Measurements from ENCODE around the gene SPATC1L. TPM values are rescaled to one million over a fixed set of nuclear protein-coding genes. Genes with fewer than 3 reads are reported as not detected.

Gene SPATC1L
- total RNA-seq, 1 experiment from 2014 or later = 6.2 TPM

DNA sequence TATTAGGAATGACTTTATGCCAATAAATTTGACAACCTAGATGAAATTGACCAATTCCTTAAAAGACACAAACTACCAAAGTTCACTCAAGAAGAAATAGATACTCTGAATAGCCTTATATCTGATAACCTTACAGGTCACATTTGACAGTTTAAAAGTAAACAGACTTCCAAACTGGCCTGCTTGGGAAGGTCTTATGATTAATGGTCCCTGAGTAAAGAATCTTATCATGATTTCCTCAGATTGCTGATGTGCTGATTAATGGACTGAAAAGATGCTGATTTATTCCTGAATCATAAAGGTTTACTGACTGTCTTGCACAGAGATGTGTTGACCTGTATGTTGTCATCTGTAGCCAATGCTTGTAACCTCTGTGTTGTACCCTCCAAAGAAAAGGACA lies 19.2 kb downstream of the SPATC1L start:
- no peak for DNase-seq (ENCODE audit: extremely low read depth, low read depth)

DNA sequence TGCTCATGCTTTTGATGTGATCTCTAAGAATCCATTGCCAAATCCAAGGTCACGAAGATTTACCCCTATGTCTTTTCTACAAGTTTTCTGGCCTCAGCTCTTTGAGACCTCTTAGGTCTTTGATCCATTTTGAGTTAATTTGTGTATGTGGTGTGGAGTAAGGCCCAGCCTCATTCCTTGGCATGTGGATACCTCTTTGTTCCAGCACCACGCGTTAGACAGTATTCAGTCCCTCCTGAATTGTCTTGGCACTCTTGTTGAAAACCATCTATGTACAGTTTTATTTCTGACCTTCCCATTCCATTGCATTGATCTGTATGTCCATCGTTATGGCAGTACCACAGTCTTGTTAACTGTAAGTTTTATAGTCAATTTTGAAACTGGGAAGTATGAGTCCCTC lies 20.9 kb downstream of the SPATC1L start:
- no peak for DNase-seq (ENCODE audit: extremely low read depth, low read depth)

DNA sequence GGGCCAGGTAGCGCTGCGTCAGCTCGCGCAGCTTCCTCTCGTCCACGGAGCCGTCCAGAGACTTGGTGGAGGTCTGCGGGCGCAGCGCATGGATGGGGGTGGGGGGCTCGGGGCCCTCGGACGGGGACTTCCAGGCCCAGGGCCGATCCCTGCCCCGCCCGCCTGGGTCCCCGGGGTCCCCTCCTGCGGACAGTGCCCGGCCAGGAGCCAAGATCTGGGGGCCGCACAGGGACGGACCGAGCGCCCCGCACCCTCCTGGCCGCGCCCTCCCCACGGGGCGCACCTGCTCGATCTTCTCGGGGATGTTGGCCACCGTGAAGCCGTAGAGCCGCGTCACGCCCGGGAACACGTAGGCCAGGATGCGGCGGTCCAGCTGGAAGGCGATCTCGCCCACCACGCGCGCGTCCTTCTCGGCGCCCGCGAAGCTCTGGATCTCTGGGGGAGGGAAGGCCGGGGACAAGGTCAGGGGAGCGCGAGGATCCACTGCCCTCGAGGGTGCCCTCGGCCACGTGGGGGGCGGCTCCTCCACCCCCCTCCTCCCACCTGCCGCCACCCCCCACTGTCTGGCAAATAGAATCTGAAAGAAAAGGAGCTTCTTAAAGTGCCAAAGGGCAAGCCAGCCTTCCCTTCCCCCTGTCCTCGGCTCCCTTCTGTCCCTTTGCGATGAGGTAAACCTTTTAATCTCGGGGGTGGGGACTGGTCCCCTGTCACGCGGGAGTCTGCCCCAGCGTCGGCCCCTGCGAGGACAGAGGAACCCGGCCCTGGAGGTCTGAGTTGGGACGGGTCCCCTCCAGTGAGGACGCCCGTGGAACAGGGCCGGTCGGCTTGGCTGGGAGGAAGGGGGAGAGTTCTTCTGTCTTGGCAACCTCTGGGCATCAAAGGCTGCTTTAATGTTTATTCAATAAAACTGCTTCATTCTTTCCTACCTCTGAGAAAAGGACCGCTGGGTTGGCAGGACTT lies 22.3 kb downstream of the SPATC1L start:
- no peak for DNase-seq (ENCODE audit: extremely low read depth, low read depth)

DNA sequence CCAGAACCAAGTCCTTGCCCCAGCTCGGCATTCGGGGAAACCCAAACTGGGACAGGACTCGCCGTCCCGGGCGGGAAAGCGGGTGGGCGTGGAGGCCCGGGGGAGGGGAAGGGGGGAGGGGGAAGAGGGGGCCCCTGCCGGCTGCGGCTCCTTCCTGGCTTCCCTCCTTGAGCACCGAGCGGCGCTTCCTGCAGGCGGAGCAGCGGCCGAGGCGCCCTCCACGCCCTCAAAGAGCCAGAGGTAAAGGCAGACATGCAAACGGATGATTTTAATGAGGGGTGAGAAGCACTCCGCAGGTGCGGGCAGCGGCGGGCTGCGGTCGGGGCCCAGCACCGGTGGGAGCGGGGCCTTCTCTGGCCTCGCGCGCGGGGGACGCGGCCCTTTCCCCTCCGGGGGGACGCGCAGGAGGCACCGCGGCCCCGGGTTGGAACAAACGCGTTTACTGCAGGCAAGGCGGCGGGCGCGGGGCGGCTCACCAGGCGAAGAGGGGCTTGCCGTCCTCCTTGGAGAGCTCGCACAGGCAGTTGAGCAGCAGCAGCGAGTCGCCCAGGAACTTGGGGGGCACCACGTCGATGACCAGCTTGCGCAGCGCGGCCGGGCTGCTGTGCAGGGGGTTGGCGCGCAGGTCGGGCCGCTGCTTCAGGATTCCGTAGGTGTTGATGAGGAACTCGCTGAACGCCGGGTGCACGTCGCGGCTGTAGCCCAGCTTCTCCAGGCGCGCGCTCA lies 23.2 kb downstream of the SPATC1L start:
- no peak for DNase-seq (ENCODE audit: extremely low read depth, low read depth)

DNA sequence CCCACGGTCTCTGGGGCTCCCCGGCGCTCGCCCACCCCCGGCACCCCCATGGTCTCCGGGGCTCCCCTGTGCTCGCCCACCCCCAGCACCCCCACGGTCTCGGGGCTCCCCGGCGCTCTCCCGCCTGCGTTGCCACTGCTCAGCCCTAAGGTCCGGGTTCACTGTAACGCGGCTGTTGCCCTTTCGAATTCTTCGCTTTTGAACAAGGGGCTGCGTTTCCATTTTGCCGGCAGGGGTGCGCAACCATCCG lies 23.7 kb downstream of the SPATC1L start:
- DNase-seq (ENCODE audit: extremely low read depth, low read depth) = no peak

DNA sequence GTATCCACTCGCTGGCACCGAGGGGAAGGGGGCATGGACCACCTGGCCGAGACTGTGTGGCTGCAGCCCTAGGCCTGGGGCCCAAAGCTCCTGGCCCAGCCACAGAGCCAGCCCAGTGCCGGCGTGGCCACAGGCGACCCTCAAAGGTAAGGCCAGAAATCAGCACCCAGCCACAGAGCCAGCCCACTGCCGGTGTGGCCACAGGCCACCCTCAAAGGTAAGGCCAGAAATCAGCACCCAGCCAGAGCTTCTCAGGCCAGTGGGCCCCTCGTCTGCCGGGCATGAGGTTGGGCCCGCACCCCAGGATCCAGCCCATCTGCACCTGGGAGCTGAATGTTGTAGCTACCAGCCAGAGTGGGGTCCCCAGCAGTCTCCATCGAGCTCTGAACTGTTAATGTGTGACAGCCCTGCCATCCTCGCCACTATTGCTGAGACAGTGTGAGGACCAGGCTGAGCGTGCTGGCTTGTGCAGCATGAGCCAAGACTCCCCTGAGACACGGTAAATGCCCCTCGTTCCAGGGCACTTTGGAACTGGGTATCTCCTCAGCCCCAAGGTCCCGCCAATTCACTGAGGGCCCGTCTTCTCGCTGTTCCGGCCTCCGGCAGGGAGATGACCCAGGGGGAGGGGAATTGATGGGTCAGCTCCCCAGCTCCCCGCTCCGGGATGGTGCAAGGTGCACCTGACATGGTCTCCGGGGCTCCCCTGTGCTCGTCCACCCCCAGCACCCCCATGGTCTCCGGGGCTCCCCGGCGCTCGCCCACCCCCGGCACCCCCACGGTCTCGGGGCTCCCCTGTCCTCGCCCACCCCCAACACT lies 24.2 kb downstream of the SPATC1L start:
- no peak for DNase-seq (ENCODE audit: extremely low read depth, low read depth)

DNA sequence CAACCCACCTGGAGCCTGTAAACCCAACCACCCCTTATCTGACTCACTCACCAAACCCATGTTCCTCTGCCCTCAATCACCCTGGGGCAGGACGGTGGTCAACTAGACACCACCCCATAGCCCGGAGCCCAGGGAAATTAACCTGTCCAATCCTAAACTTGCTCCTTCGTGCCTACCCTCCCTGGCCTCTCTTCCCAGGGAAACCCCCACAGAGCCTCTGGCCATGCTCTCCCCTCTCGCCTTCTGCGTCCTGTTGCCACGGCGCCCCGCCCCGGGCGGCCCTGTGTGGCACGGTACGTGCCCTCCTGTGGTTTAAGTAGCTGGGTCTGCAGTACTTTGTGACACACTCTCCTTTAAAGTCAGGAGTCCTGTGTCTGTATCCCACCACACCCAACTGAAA lies 24.9 kb downstream of the SPATC1L start:
- DNase-seq (ENCODE audit: extremely low read depth, low read depth) = no peak

DNA sequence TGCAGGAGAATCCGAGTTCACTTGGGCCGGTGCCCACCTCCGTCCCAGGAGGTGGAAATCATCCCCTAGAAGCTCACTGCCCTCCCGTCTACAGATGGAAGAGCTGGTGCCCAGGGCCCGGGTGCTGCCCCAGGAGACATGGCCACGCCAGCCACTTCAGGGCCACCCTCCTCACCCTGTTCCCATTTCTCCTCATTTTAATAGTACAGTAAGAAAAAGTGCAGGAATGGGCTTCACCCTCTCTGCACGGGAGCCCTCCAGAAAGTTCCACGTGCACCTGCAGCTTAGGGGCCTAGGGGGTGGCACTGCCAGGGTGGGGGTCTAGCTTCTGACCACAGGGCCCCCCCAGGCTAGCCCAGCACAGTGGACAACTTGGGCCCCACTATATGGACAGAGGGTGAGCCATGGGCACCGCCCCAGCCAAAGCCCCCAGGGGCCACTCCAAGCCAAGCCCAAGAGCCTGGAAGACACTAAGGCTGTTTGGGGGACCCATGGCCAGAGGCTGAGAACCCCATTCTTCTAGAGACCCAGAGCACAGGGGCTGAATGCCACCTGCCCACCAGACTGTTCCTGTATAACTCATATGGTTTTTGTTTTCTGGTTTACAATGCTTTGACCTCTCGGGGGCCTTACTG lies 25.5 kb downstream of the SPATC1L start:
- DNase-seq (ENCODE audit: extremely low read depth, low read depth) = no peak

DNA sequence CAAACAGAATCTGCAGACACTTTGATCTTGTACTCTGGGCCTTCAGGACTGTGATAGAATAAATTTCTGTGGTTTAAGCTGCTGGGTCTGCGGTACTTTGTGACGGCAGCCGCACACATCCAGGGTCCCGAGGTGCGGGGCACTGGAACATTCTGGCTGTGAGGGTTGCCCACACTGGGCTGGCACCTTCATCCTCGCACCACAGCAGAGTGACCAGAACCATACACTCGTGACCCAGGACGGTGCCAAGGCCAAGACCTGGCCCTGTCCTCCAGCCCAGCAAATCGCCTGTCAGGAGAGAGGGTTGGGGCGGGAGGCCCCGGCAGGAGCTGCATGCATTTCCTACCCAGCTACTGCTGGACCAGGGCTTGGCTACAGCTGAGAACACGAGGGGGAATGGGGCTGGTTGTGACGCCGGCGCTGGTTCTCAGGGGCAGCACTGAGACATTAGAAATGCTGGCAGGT lies 26.2 kb downstream of the SPATC1L start:
- no peak for DNase-seq (ENCODE audit: extremely low read depth, low read depth)

DNA sequence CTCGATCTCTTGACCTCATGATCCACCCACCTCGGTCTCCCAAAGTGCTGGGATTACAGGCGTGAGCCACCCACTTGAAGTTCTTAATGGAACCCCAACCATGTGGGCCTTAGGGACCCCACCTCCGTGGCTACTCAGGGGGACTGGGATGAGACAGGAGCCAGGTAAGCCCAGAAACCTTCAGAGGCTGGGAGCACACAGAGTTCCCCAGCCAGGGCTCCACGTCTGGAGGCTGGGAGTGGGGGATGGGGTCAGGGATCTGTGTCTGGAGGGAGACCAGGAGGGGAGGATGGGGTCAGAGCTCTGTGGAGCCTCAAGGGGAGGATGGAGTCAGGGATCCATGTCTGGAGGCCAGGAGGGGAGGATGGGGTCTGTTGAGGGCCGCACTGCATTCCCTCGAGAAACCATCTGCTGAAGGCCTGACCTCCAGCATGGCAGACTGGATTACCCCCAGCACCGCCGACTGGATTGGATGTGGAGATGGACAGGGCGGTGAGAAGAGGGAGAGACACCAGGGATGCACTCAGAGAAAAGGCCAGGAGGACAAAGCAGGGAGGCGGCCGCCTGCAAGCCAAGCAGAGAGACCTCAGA lies 26.8 kb downstream of the SPATC1L start:
- DNase-seq (ENCODE audit: extremely low read depth, low read depth) = no peak

DNA sequence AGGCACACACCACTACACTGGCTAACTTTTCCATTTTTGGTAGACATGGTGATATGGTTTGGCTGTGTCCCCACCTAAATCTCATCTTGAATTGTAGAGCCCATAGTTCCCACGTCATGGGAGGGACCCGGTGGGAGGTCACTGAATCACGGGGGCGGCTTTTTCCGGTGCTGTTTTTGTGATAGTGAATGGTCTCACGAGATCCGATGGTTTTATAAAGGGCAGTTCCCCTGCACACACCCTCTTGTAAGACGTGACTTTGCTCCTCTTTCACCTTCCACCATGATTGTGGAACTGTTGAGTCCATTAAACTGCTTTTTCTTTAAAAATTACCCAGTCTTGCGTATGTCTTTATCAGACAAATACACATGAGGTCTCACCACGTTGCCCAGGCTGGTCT lies 27.6 kb downstream of the SPATC1L start:
- no peak for DNase-seq (ENCODE audit: extremely low read depth, low read depth)

DNA sequence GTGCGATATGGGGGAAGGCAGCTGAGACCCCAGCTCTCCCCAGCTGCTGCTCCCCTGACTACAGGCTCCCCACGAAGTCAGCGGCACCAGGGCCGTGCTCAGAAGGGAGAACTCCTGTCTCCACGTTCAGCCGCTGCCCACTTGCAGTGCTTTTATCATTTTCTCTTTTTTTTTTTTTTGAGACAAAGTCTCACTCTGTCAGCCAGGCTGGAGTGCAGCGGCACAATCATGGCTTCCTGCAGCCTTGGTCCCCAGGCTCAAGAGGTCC lies 27.9 kb downstream of the SPATC1L start:
- DNase-seq (ENCODE audit: extremely low read depth, low read depth) = no peak

DNA sequence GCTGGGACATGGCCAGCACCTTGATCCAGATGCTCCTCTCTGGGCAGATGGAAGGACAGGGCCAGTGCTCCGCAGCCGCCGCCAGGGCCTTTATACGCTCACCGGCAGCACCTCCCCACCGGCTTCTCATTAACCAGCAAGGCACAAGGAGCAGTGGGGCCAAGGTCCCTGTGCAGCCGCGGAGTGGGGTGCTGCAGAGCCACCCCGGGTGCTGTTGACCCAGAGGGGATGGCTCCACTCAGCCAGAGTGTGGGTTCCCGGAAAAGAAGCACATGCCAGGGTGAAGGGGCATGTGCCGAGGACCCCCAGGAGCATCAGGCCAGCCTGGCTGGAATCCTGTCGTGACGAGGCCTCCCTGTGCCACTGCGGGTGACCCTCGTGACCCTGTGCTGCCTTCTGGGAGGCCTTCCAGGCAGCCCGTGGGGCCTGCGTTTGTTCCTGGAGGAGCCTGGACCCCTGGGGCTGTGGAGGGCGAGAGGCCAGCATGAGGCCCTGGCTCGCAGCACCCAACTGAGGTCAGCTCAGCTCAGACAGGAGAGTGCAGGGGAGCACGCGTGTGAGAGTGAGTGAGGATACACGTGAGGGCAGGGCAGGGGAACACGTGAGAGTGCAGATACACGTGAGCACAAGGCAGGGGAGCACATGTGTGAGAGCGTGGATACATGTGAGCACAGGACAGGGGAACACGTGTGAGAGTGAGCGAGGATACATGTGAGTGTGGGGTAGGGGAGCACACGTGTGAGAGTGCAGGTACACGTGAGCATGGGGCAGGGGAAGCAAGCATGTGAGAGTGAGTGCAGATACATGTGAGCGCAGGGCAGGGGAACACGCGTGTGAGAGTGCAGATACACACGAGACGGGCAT lies 28.5 kb downstream of the SPATC1L start, which contains the start of gene FTCD:
Gene FTCD (minus strand): TSS at position 66 of the 864 bp plus-strand sequence. CDS start 56 bp downstream, at position 10.
- DNase-seq (ENCODE audit: extremely low read depth, low read depth) = no peak

DNA sequence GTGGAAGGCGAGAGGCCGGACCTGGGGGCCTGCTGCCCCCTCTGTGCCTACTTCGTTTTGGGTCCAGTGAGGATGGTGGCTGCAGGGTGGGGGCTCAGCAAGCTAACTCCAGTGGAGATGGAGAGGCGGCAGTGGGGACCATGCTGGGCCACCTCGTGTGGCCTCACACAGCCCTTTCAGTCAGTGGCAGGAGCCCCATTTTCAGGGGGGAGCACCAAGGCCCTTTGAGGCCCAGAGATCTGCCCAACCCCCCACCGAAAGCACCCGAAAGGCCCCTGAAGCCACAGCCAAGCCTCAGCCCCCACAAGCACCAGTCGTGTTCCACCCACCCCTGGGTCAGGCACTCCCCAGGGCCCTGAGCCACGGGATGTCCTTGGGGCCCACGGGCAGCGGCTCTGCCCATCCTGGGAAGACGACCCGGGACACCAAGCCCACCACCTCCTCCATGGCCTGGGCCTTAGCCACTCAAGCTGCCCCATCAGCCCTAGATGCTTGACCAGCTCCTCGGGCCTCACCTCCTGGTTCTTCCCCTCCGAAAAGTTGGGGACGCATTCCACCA lies 29.2 kb downstream of the SPATC1L start:
- DNase-seq (ENCODE audit: extremely low read depth, low read depth) = no peak

DNA sequence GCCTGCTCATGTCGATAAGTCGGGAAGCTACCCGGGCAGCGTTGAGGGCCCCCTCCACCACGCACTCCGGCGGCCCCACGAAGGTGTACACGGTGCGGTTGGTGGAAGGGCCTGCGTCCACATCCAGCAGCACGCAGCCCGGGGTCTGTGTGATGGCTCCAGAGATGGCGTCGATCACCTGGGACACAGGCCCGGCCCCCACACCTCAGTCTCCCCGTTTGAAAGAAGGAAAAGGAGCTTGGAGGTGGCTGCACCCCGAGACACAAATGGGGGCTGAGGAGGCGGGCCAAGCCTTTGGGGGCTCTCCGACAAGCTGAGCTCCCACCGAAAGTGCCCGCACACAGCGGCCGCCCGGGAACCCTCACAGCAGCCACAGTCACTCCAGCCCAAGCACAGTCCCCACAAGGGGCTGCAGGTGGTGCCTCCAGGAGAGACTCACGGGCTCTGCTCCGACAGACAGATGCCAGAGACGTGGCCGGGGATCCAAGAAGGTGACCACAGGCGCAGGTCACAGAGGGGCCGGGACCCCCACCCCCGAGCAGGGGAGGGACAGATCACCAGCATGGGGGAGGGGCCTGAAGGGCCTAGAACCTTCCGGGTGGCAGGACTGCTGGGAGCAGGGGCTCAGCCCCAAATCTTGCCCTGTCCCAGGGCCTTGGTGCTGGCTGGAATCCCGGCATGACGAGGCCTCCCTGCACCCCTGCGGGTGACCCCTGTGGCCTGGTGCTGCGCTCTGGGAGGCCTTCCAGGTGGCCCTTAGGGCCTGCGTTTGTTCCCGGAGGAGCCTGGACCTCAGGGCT lies 29.9 kb downstream of the SPATC1L start:
- DNase-seq (ENCODE audit: extremely low read depth, low read depth) = no peak

DNA sequence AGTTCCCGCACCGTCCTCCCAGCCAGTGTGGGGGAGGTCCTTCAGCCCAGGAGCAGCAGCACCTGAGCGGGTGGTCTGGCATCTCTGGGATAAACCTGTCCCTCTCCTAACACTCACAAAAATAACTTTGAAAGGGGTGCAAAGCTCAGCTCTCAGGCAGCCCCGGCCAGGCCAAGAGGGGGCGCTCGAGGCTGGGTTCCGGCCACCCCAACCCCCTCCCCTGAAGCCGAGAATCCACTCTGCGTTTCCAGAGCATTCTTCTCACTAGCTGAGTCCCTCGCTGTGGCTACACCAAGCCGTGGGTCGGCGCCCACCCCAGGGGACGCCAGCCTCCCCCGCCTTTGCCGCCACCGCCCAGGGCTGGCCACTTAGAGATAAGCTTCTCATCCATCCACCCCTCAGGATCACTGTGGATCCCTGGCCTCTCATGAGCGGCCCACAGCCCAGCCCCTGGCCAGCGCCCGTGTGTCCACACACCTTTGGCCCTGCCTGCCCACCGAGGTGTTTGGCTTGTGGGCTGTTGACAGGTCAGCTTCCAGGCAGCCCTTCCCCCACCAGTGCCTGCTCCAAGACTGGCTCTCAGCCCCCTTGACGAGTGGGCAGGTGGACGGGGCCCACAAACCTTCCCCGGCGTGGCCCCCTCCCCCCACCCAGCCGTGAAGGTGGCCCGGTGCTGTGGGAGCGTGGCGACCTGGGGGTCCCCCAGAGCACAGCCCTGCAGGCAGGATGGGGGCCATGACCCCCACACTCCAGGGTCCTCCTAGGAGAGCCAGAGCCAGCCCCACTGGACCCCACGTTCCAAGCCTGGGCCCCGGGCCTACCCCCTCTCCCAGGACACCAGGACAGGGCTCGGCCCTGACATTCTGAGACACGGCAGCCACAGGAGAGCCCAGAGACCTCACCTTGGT lies 30.8 kb downstream of the SPATC1L start:
- DNase-seq (ENCODE audit: extremely low read depth, low read depth) = peak; percentile 9

DNA sequence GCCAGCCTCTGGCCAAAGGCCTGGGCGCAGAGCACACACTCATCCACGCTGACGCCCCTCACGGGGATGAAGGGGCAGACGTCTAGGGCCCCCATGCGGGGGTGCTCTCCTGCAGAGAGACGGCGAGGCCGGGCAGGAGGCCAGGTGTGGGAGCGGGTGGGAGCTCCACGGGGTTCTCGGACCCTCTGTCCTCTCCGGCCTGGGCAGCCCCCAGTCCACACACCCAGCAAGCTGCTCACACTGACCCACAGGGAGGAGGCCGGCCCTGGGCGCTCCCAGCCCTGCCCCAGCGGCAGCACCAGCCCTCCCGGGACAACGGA lies 31.4 kb downstream of the SPATC1L start:
- DNase-seq (ENCODE audit: extremely low read depth, low read depth) = no peak

Data from NCI-H460 (cell line).